ENCODE measurements around the gene UBQLN4. TPM values are rescaled to one million over a fixed set of nuclear protein-coding genes. Genes with fewer than 3 reads are reported as not detected.
A peak's percentile ranks its signal among the peaks of the same experiment; 100 is the strongest.

The UBQLN4 gene
- total RNA-seq, 2 donors from 2014 or later: 14.6 to 25.9 TPM

DNA sequence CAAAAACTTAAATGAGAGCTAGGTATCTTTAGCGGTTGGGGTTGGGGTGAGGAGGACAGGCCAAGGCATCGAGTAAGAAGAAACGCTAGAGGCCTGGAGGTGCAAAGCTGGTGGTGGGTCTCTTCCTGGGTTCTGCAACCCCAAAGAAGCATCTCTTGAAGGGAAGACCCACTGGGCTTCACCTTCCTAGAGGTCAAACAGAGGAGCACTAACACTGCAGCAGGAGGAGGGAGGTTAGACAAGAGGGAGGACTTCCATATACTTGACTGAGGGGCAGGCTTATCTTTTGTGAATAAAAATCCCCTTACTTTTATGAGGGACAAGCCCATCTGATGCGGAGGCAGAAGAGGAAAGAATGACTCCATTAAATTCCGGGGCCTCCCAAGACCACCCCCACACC lies 26.2 kb upstream of the UBQLN4 start:
- H3K4me1 ChIP-seq: peaks cover 0 to 41% of the 10 kb centered on the region in 2 donors

DNA sequence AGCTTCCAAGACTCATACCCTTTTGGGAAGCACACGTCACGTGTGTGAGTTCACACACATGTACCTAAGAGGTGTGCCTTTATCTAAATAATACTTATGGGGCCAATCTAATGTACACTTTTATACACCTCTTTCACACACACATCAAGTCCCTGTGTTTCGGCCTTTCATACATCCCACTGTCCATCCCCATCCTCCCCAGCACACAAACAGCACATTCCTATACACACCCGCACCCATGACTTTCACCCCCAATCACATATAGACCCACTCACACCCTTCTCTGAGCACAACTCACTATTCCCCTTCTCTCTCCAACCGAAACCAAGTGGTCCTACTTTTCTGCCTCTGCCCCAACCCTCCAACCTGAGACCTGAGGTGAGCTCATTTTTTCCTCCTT lies 25.1 kb upstream of the UBQLN4 start:
- H3K36me3 ChIP-seq: no peaks in the 10 kb centered on the region
- peaks cover 0 to 40% of the 10 kb centered on the region in 2 donors for H3K4me1 ChIP-seq
- no peak overlapping the region for H3K4me3 ChIP-seq
- H3K9me3 ChIP-seq: no peaks in the 10 kb centered on the region
- no peak overlapping the region for H3K27ac ChIP-seq
- TF ChIP-seq, protein P1, sequence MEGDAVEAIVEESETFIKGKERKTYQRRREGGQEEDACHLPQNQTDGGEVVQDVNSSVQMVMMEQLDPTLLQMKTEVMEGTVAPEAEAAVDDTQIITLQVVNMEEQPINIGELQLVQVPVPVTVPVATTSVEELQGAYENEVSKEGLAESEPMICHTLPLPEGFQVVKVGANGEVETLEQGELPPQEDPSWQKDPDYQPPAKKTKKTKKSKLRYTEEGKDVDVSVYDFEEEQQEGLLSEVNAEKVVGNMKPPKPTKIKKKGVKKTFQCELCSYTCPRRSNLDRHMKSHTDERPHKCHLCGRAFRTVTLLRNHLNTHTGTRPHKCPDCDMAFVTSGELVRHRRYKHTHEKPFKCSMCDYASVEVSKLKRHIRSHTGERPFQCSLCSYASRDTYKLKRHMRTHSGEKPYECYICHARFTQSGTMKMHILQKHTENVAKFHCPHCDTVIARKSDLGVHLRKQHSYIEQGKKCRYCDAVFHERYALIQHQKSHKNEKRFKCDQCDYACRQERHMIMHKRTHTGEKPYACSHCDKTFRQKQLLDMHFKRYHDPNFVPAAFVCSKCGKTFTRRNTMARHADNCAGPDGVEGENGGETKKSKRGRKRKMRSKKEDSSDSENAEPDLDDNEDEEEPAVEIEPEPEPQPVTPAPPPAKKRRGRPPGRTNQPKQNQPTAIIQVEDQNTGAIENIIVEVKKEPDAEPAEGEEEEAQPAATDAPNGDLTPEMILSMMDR (IDR thresholded peaks at IDR 0.05): no peak
- H3K27me3 ChIP-seq: no peaks in the 10 kb centered on the region
- no peak for DNase-seq (ENCODE audit: low spot score)

More for the DNA sequence above, 26.2 kb upstream of the UBQLN4 start:
- no peaks in the 10 kb centered on the region for H3K27me3 ChIP-seq
- DNase-seq (ENCODE audit: low spot score): no peak
- no peaks in the 10 kb centered on the region for H3K9me3 ChIP-seq
- H3K4me3 ChIP-seq: no peak overlapping the region
- H3K36me3 ChIP-seq: no peaks in the 10 kb centered on the region
- TF ChIP-seq, protein P1 (IDR thresholded peaks at IDR 0.05): no peak
- no peak overlapping the region for H3K27ac ChIP-seq

DNA sequence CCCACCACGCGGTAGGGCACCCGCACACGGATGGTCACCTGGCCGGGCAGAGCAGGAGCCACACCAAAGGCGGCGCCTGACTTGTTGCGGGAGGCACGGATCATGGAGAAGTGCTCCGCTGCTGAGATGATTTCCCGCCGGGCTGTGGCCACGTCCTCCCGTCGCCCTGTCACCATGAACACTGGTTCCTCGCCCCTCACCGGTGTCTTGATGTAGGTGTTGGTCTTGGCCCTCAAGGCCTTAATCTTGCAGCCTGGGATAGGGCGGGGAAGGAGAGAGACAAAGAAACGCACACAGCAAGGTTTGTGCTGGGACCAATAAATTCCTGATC lies 23.8 kb upstream of the UBQLN4 start:
- H3K27me3 ChIP-seq: no peaks in the 10 kb centered on the region
- no peak overlapping the region for H3K27ac ChIP-seq
- H3K4me1 ChIP-seq: peaks cover 0 to 30% of the 10 kb centered on the region in 2 donors
- no peaks in the 10 kb centered on the region for H3K9me3 ChIP-seq
- no peak for DNase-seq (ENCODE audit: low spot score)
- H3K4me3 ChIP-seq: no peak overlapping the region
- H3K36me3 ChIP-seq: no peaks in the 10 kb centered on the region
- TF ChIP-seq, protein P1 (IDR thresholded peaks at IDR 0.05): no peak

DNA sequence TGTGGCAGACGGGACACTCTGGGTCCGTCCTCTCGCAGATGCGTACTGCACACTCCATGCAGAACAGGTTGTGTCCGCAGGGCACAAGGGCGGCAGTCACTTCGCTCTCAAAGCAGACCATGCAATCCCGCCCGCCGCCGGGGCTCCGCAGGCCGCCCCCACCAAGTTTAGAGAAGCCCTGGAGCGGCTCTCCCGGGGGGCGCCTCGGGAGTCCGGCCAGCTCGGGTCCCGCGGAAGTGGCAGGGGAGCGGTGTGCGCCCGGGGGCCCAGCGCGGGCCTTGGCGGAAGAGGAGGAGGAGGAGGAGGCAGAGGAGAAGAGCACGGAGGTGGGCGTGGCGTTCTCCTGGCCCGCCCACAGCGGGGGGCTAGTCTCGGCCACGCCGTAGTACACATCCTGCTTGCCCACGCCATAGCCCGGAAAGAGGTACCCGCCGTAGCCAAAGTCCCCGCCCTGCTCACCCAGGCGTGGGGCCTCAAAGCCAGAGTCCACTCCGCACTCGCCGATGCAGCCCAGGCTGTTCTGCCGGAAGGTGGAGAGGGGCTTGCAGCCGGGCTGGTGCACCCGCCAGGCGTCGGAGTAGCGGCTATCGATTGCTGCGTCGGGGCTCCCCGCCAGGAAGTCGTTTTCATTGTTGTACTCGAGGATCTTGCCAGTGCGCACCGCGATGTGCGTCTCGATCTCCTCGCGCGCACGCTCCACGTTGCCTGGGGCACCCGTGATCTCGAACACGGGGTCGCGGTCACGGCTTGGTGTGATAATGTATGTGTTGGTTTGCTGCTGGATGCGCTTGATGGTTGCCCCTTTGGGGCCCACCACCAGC lies 23.2 kb upstream of the UBQLN4 start:
- DNase-seq (ENCODE audit: low spot score): no peak
- H3K4me3 ChIP-seq: peak overlapping the region; percentile 39 to 51
- H3K27ac ChIP-seq: no peak overlapping the region

DNA sequence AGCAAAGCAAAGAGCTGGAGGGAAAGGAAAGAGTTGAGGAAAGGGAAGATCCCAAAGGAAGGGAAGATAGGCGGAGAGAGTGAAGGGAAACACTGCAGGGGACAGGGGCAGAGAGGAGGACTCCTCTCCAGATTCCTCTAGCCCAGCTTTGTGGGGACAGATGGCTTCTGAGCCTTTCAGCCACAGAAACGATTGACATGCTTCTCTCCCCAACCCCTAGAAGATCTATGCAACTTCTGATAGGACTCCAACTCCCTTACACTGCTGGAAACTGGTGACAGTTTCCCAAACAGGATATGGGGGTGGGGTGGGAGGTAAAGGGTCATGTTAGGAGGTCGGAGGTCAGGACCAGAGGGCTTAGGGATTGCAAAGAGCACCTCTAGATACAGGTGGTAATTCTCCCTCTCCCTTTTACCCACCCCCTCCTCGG lies 22.2 kb upstream of the UBQLN4 start:
- Histone ChIP-seq H3K27ac (no peak overlapping the region), H3K4me1 (peaks cover 0 to 18% of the 10 kb centered on the region in 2 donors), H3K4me3 (peak overlapping the region in 1 of 2 donors; percentile 51), H3K36me3 (no peaks in the 10 kb centered on the region), H3K27me3 (no peaks in the 10 kb centered on the region), H3K9me3 (no peaks in the 10 kb centered on the region)
- TF ChIP-seq, protein P1 (IDR thresholded peaks at IDR 0.05): no peak
- no peak for DNase-seq (ENCODE audit: low spot score)

More for the DNA sequence above, 23.2 kb upstream of the UBQLN4 start:
- peaks cover 0 to 26% of the 10 kb centered on the region in 2 donors for H3K4me1 ChIP-seq
- TF ChIP-seq, protein P1 (IDR thresholded peaks at IDR 0.05): no peak
- H3K27me3 ChIP-seq: no peaks in the 10 kb centered on the region
- H3K9me3 ChIP-seq: no peaks in the 10 kb centered on the region
- no peaks in the 10 kb centered on the region for H3K36me3 ChIP-seq
